NCI-H2081 treated with DMSO at 0.1 percent for 48 hours (cell line): ENCODE measurements around the gene MMAB.

Source experiments
- DNase-seq: peaks from one replicate; lab custom pipeline; 2025; lab: John Stamatoyannopoulos, UW

MMAB gene

GRCh38 chr12:109559200-109559505 lies 14.2 kb downstream of the MMAB start:
- no peak for DNase-seq

GRCh38 chr12:109558374-109559199 lies 14.7 kb downstream of the MMAB start:
- DNase-seq: no peak

GRCh38 chr12:109557805-109558204 lies 15.5 kb downstream of the MMAB start:
- DNase-seq: no peak

DNA sequence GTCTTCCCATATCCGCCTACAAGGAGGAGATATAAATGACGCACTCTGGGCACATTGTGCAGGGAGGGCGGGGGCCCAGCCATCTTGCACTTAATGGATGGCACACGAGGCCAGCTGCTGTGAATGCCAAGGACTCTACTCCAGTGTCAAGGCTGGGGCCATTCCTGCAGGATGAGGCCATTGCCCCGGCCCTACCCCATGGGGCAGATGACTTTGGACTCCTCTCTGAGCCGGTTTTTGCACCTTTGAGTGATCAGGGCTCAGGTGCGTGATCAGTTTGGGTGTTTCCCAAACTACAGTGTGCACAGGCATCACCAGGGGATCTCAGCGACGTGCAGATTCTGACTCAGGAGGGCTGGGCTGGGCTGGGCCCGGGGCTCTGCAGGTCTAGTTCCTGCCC lies 16.1 kb downstream of the MMAB start:
- DNase-seq: no peak

GRCh38 chr12:109555431-109556315 lies 17.6 kb downstream of the MMAB start:
- DNase-seq: no peak

DNA sequence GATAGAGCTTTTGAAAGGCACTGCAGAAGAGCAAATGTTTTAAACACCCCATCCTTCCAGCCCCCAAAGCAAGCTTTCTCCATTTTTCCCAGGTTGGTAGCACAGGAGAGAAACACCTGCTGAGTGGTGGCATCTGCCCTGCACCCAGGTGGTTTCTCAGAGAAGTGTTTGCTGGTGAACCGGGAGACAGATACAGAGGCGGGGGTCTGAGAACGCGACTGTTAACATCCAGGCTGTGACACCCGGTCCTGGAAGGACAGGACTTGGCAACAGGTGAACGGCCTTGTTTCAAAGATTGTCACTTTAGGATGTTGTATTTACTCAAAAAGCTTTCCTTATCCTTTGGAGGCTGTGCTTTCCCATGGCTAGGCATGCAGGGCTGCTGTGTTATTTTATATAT lies 18.5 kb downstream of the MMAB start:
- no peak for DNase-seq

- DNase-seq: no peak
Measured at GRCh38 chr12:109553906-109554500, 19.3 kb downstream of the MMAB start.

- no peak for DNase-seq
Measured at GRCh38 chr12:109553483-109553882, 19.8 kb downstream of the MMAB start.

- DNase-seq: no peak
Measured at GRCh38 chr12:109552971-109553370, 20.3 kb downstream of the MMAB start.

DNA sequence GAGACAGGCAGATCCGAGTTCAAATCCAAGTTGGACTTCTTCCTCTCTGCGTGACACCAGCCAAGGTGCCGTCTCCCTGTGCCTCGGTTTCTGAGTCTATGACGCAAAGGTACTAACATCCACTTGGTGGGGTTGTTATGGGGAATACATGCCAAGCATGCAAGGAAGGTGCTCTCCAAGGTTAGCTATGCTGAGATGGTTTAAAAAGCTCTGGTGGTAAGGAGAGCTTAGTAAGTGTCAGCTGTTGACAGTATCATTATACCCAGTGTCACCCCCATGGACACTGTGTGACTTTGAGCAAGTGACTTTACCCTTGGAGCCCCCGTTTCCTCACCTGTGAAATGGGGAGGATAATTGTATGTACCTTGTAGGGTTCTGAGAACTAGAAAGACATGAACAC lies 22.2 kb downstream of the MMAB start:
- no peak for DNase-seq

DNA sequence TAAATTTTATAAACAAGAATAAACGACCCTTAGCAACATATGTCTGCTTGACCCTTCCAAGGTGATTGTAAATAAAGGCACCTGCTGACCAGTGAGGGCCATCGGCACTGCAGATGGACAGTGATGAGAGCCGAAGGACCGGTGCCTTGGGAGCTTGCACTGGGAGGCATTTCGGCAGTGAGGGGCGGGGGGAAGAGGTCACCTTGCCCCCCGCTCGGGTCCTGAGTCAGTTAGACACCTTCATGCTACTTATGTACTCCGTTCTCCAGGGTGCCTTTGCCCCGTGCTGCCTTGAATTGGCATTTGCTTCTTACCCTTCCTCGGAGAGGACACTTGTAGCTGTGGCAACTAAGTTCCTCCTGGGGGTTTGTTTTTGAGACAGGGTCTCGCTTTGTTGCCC lies 23.0 kb downstream of the MMAB start:
- DNase-seq: no peak

GRCh38 chr12:109549613-109550270 lies 23.6 kb downstream of the MMAB start:
- no peak for DNase-seq

GRCh38 chr12:109548258-109548657 lies 25.0 kb downstream of the MMAB start:
- DNase-seq: no peak

- DNase-seq: no peak
Measured at GRCh38 chr12:109547286-109547685, 26.0 kb downstream of the MMAB start.

GRCh38 chr12:109545826-109546225 lies 27.5 kb downstream of the MMAB start:
- DNase-seq: no peak

GRCh38 chr12:109544955-109545531 lies 28.3 kb downstream of the MMAB start:
- no peak for DNase-seq

DNA sequence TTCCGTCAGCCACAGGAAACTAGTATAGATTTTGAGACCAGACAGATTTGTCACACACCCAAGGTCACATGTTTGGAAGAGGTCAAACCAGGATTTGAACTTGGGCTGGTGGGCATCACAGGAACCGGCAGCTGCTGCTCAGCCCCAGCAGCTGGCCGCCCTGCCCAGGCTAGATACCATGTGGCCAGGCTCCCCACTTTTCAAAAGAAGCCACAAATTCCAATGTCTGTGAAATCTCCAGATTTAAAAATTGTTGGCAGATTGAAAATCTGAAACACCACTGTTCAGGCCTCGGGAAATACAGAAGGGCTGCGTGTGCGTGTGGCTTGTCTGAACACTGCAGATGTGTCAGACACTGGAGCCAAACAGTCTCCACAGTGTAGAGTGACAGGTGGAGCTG lies 30.4 kb downstream of the MMAB start:
- DNase-seq: no peak

DNA sequence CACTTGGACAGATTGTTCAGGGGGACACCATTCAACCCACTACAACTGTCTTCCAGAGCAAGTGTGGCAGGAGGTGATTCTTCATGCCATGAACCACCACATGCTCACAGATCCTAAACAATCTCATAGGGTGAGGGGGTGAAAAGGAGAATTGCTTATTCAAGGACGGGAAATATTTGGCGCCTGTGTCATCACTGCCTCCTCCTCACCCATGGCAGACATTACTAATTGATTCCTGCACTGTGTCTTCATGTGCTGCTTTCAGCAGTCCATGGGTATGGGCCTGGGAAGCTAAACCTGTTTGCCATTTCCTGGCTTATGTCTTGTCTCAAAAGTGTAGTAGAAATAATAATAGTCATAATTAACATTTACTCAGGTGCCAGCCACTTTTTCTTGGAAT lies 31.3 kb downstream of the MMAB start:
- DNase-seq: no peak

- DNase-seq: no peak
Measured at GRCh38 chr12:109541413-109541726, 31.9 kb downstream of the MMAB start.

DNA sequence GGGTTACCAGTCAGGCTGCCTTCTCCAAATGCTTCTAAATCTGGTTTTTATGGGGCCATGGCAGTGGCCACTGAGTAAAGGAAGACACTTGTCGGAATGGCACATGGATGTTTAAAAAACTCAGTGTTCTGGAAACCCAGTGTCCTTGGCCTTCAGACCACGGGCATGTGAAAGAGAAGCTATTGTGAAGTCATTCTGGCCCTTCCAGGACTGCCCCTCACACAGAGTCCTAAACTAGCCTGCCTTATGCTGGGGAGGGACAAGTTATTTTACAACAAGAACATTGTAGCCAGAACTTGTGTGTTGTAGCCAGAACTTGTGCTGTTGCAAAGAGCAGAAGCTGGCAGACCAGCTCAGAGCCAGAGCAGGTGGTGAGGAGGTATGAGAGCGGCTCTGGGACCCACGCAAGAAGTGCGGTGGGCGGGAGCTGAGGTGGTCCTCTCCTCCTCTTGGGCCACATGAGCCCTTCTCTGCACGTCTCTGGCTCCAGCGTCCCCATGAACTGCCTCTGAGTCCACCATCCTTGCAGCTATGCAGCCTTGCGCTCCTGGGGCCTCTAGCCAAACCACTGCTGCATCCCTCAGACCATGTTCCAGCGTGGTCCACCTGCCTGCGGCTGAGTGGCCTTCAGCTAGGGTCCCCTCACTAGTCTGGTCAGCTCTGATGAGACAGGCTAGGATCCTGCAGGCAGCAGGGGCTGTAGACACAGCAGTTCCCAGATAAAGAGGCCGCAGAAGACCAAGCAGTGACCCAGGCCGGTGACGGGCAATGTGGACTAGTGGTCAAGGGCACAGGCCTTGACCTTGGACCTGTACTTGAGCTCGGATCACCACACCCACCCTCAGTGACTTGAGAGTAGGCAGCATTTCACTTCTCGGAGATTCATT lies 32.5 kb downstream of the MMAB start:
- no peak for DNase-seq

DNA sequence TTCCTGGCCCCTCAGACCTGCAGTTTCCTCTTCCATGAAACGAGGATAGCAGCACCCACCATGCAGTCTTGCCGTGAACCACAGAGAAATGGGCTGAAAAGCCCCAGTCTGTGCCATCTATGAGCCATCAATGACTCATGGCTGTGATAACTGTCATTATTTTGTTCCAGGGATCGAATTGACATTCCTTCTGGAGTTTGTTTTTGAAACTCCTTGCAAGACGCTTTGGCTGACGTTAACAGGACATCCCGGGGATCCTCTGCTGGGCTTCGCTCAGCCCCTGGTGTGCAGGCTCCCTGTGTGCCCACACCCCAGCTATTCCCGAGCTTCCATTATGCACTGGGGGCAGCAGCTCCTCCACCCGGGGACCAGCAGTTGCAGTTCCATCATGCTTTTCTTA lies 33.8 kb downstream of the MMAB start:
- DNase-seq: no peak
